BE2C (cell line): ENCODE measurements around the gene SF1.

Experiments
- DNase-seq: peaks from one replicate; pipeline ENCODE4 v3.0.0-alpha.2; 2020
- H3K27me3 ChIP-seq: fragments of 250-450 bp; sonication (Bioruptor Pico); 2 replicates; pipeline ENCODE4 v1.5.1; 2020; ENCODE audit warnings: mild to moderate bottlenecking
- H3K36me3 ChIP-seq: fragments of 250-450 bp; sonication (Bioruptor Pico); 2 replicates; pipeline ENCODE4 v1.5.1; 2020; ENCODE audit warnings: mild to moderate bottlenecking
- H3K4me1 ChIP-seq: fragments of 250-450 bp; sonication (Bioruptor Pico); 2 replicates; pipeline ENCODE4 v1.5.1; 2020
- H3K4me3 ChIP-seq: 2 replicates; pipeline ENCODE4 v1.5.1; 2011; ENCODE audit warnings: low read depth, low read length
- H3K9me3 ChIP-seq: fragments of 250-450 bp; sonication (Bioruptor Pico); 2 replicates; pipeline ENCODE4 v1.5.1; 2020
- TF ChIP-seq, protein P1 (sequence below): IDR thresholded peaks from 2 replicates; pipeline ENCODE4 v1.5.1; 2012; ENCODE audit warnings: mild to moderate bottlenecking, low read depth, low read length

SF1 gene

DNA sequence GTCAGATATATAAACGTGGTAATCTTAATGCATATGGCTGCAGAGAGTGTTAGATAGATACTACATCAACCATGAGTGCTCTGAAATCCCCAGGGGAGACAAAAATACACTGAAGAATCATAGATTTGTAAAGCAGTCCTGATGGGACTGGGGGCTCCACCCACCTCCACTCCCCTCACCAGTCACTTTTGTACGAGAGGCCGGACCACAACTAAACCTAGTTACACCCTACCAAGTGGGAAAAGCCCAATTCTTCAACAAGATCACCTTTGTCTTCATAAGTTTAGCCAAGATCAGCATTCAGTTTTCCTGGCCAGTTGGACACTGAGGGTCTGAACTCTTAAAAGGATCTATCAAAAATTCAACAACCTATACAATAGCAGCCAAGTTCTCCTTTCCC is 1.5 kb downstream of the SF1 start:
- Histone ChIP-seq H3K9me3 (no peaks in the 10 kb centered on the region), H3K4me1 (no peaks in the 10 kb centered on the region; the same call in 1 of the 2 replicates), H3K27me3 (no peaks in the 10 kb centered on the region), H3K36me3 (peaks cover 57% of the 10 kb centered on the region), H3K4me3 (peak overlapping the region; percentile 87)
- no peak for DNase-seq
- TF ChIP-seq, protein P1, sequence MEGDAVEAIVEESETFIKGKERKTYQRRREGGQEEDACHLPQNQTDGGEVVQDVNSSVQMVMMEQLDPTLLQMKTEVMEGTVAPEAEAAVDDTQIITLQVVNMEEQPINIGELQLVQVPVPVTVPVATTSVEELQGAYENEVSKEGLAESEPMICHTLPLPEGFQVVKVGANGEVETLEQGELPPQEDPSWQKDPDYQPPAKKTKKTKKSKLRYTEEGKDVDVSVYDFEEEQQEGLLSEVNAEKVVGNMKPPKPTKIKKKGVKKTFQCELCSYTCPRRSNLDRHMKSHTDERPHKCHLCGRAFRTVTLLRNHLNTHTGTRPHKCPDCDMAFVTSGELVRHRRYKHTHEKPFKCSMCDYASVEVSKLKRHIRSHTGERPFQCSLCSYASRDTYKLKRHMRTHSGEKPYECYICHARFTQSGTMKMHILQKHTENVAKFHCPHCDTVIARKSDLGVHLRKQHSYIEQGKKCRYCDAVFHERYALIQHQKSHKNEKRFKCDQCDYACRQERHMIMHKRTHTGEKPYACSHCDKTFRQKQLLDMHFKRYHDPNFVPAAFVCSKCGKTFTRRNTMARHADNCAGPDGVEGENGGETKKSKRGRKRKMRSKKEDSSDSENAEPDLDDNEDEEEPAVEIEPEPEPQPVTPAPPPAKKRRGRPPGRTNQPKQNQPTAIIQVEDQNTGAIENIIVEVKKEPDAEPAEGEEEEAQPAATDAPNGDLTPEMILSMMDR = no peak

DNA sequence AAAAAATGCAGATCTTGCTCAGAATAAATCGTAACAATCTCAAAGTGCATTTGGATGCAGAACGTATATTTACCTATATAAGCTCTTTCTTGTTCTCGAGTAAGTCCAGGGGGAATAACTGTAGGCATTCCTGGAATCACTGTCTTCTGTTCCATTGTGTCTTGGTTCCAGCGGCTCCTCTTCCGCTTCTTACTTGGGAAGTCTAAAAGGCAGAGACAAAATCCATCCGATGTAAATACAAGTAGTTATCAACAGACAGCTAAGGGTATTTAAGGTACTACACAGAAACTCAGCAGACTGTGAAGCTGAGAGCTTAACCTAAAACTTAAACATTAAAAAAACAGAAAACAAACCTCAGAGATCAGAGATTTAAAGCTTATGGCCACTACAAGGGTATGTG is 1.9 kb downstream of the SF1 start:
- H3K9me3 ChIP-seq = no peaks in the 10 kb centered on the region
- H3K27me3 ChIP-seq = no peaks in the 10 kb centered on the region
- TF ChIP-seq, protein P1 = no peak
- H3K4me3 ChIP-seq = peak overlapping the region; percentile 87
- H3K4me1 ChIP-seq = no peaks in the 10 kb centered on the region; the same call in 1 of the 2 replicates
- no peak for DNase-seq
- H3K36me3 ChIP-seq = peaks cover 61% of the 10 kb centered on the region

DNA sequence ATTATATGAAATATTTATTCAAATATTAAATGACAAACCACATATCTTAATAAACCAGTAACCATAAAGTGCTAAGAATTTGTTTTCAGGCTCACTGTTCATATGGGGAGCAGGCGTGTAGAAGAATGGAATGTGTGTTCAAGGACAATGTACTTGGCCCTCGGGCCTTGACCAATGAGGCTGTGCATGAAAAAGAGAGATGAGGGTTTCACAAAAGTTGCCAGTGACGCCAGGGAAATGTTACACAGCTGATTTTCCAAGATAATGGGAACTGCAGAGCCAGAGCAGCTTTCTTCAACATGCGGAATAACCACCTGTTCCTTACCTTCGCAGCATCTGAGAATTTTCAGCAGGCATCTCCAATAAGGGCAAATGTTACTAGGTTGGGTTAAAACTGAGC is 4.2 kb downstream of the SF1 start:
- no peaks in the 10 kb centered on the region for H3K27me3 ChIP-seq
- TF ChIP-seq, protein P1 = no peak
- no peaks in the 10 kb centered on the region; the same call in 1 of the 2 replicates for H3K4me1 ChIP-seq
- peaks cover 84% of the 10 kb centered on the region for H3K36me3 ChIP-seq
- H3K9me3 ChIP-seq = no peaks in the 10 kb centered on the region
- no peak overlapping the region for H3K4me3 ChIP-seq
- DNase-seq = no peak

DNA sequence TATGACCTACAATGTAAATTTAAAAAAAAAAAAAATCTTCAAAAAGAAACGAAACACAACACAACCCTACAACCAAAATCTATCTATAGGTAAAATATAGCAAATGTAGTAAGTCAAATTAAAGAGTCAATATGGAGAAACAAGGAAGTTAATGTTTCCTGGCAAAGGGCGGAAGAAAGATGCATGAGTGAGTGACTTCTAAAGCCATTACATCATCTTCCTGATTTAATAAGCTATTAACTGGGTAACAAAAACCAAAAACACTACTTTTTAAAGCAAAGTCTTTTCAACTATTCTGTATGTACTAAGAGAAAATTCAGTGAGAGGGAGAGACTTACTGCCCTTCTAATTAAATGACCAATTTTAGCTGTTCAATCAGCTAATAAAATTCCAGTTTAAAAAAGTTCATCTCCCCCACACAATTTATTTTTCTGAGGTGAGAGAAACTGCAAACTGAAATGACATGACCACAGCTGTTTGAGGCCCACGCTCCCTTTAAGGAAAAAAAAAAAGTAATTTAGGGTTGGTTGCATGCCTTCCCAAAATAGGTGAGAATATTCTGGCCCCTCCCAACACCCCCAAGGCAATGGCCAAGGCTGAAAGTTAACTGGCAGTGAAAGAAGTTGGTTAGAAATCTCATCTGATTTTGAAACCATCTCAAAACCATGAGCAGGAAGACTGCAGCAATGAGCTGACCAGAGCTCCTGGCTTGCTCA is 5.9 kb downstream of the SF1 start:
- no peak for DNase-seq

DNA sequence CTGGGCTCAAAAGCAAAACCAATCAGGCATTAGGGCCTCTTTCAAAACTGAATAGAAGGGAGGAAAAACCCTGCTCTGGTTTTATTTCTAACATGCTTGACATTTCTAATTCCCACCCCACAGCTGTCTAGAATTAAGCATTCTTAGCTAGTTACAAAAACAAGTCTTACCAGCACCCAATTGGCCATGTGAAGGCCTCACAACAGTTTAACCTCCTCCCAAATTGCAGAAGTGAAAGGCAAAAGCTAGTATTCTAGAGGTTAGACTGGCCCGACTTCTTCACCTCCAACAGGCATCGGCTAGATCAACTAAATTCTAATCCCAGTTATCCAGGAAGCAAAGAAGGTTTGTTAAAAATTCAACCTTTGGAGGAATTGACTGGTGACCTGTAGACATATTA is 6.5 kb downstream of the SF1 start:
- DNase-seq = no peak
- no peaks in the 10 kb centered on the region for H3K9me3 ChIP-seq
- H3K4me3 ChIP-seq = no peak overlapping the region
- H3K36me3 ChIP-seq = peaks cover 100% of the 10 kb centered on the region
- H3K4me1 ChIP-seq = no peaks in the 10 kb centered on the region; the same call in 1 of the 2 replicates
- TF ChIP-seq, protein P1 = no peak
- no peaks in the 10 kb centered on the region for H3K27me3 ChIP-seq

More for the DNA sequence above, 5.9 kb downstream of the SF1 start:
- peaks cover 100% of the 10 kb centered on the region for H3K36me3 ChIP-seq
- H3K9me3 ChIP-seq = no peaks in the 10 kb centered on the region
- H3K4me3 ChIP-seq = no peak overlapping the region
- no peaks in the 10 kb centered on the region; the same call in 1 of the 2 replicates for H3K4me1 ChIP-seq
- TF ChIP-seq, protein P1 = no peak
- H3K27me3 ChIP-seq = no peaks in the 10 kb centered on the region

DNA sequence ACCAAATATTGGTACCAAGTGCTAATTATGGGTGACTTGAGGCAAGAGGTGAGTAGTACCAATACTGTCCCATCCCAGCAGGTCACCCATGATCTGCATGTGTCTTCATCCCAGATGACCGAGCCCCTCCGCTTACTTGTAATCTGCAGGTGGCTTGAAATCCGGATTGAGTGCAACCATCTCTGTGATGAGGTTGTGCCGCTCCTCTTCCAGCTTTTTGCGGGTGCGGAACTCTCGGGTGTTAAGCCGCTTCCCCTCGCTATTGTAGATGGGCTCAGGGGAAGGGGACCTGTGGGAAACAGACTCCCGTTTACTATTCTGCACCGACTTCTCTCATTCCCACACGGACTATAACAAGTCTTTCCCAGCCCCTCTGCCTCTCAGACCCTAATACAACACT is 8.2 kb downstream of the SF1 start:
- H3K27me3 ChIP-seq = no peaks in the 10 kb centered on the region
- peaks cover 91% of the 10 kb centered on the region for H3K36me3 ChIP-seq
- no peak overlapping the region for H3K4me3 ChIP-seq
- H3K9me3 ChIP-seq = no peaks in the 10 kb centered on the region
- no peaks in the 10 kb centered on the region for H3K4me1 ChIP-seq
- no peak for DNase-seq
- TF ChIP-seq, protein P1 = no peak
